Thoracic aorta (tissue), 2 donors: ENCODE results near the gene SLC35G3. TPM values are rescaled to one million over a fixed set of nuclear protein-coding genes. Genes with fewer than 3 reads are reported as not detected.

Experiments
- ATAC-seq: fragments of 150-250 bp; one replicate; pipeline ENCODE4 v1.8.0; 2017; ENCODE audit warnings: low read depth; ENCODE audit not compliant: insufficient number of reproducible peaks, low FRiP score
- DNase-seq: peaks from one replicate; pipeline ENCODE4 v3.0.0-alpha.2; 2020; ENCODE audit warnings: low spot score
- H3K27ac ChIP-seq, 2 donors: fragments of 200-600 bp; sonication (generic); 1 replicate in 1 of 2; 2 replicates in 1 of 2; pipeline ENCODE4 v1.5.1; 2016; ENCODE audit warnings: mild to moderate bottlenecking in 2 of 2, moderate library complexity in 2 of 2
- H3K27me3 ChIP-seq: fragments of 200-600 bp; sonication (generic); replicated peaks from 2 replicates; pipeline ENCODE4 v1.6.0; 2016; ENCODE audit warnings: mild to moderate bottlenecking; ENCODE audit not compliant: insufficient read depth
- H3K36me3 ChIP-seq: fragments of 200-600 bp; sonication (generic); one replicate; pipeline ENCODE4 v1.5.1; 2016
- H3K4me1 ChIP-seq, 2 donors: fragments of 200-600 bp; sonication (generic); 1 replicate in 1 of 2; 2 replicates in 1 of 2; pipeline versions ENCODE4 v1.5.1 to v1.6.0; 2016; ENCODE audit warnings: low read depth in 2 of 2, mild to moderate bottlenecking in 1 of 2; ENCODE audit not compliant: control insufficient read depth in 1 of 2
- H3K4me3 ChIP-seq: fragments of 200-600 bp; sonication (generic); 2 replicates; pipeline ENCODE4 v1.5.1; 2016; ENCODE audit warnings: mild to moderate bottlenecking
- H3K9me3 ChIP-seq: fragments of 200-600 bp; sonication (generic); 2 replicates; pipeline ENCODE4 v1.5.1; 2016
- CTCF ChIP-seq: fragments of 200-600 bp; sonication (generic); IDR thresholded peaks from one replicate; pipeline ENCODE4 v1.5.1; 2019; ENCODE audit warnings: antibody characterized with exemption
- total RNA-seq, 2 donors: library from RNA; depleted of rRNA; stranded (reverse); fragments of >200 nt; gene quantifications; one replicate each; pipeline versions ENCODE4 v1.1.0 to v1.2.3, GENCODE V29; 2016

Gene SLC35G3
- total RNA-seq, 2 donors from 2014 or later = not detected

DNA sequence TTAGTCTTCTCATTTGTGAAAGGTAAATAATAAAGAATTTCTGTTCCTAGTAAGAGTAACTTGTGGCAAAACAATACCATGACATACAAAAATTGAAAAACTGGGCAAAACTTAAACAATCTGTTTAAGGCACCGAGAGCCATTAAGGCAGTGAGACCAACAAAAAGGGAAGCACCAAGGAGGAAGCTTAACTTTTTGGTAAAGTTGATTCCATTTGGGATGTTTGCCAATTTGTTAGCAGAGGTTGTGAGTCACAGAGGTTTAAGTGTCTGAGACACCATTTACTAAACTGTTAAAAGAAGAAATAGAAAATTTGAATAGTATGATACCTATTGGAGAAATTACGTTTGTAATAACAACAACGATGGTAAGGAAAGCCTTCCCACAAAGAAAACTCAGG is 4.9 kb downstream of the SLC35G3 start:
- no peak overlapping the region for H3K4me3 ChIP-seq
- H3K36me3 ChIP-seq = no peaks in the 10 kb centered on the region
- no peaks in the 10 kb centered on the region for H3K9me3 ChIP-seq
- no peak for DNase-seq
- no peaks in the 10 kb centered on the region for H3K27me3 ChIP-seq
- no peak for TF ChIP-seq CTCF
- no peaks in the 10 kb centered on the region for H3K4me1 ChIP-seq
- ATAC-seq = no peak
- no peak overlapping the region for H3K27ac ChIP-seq

DNA sequence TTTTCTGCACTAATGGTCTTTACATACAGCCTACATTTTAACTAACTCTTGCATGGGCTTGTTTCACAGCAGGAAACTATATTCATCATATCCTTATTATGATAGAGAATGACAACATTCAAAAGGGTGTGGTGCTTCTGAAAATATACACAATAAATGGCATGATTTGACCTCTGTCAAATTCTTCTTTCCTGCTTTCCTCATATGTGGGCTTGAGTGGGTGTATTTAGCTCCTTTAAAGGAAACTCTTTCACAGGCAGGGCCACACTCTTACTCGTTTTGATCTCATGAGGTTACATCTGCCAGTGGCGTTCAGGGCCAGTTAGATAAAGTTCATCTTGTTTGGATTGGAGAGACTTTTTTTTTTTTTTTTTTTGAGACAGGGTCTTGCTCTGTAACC is 6.1 kb downstream of the SLC35G3 start:
- no peak overlapping the region for H3K4me3 ChIP-seq
- DNase-seq (no peak), ATAC-seq (no peak)
- H3K9me3 ChIP-seq = no peaks in the 10 kb centered on the region
- no peaks in the 10 kb centered on the region for H3K36me3 ChIP-seq
- no peaks in the 10 kb centered on the region for H3K27me3 ChIP-seq
- H3K27ac ChIP-seq = no peak overlapping the region
- no peaks in the 10 kb centered on the region for H3K4me1 ChIP-seq
- no peak for TF ChIP-seq CTCF

GRCh38 chr17:35187481-35187880 is 6.7 kb downstream of the SLC35G3 start:
- no peak for ATAC-seq
- TF ChIP-seq CTCF = no peak
- no peak for DNase-seq
- Histone ChIP-seq H3K27ac (no peak overlapping the region), H3K27me3 (no peaks in the 10 kb centered on the region), H3K36me3 (no peaks in the 10 kb centered on the region), H3K4me1 (no peaks in the 10 kb centered on the region), H3K4me3 (no peak overlapping the region), H3K9me3 (no peaks in the 10 kb centered on the region)

GRCh38 chr17:35185849-35186248 is 8.3 kb downstream of the SLC35G3 start:
- Histone ChIP-seq H3K36me3 (no peaks in the 10 kb centered on the region), H3K27me3 (no peaks in the 10 kb centered on the region), H3K4me3 (no peak overlapping the region), H3K9me3 (no peaks in the 10 kb centered on the region), H3K27ac (no peak overlapping the region), H3K4me1 (no peaks in the 10 kb centered on the region)
- no peak for DNase-seq
- no peak for ATAC-seq
- no peak for TF ChIP-seq CTCF

GRCh38 chr17:35184274-35184673 is 9.9 kb downstream of the SLC35G3 start:
- no peaks in the 10 kb centered on the region for H3K36me3 ChIP-seq
- TF ChIP-seq CTCF = no peak
- DNase-seq (no peak), ATAC-seq (no peak)
- no peaks in the 10 kb centered on the region for H3K9me3 ChIP-seq
- no peaks in the 10 kb centered on the region for H3K4me1 ChIP-seq
- no peak overlapping the region for H3K4me3 ChIP-seq
- H3K27me3 ChIP-seq = no peaks in the 10 kb centered on the region
- H3K27ac ChIP-seq = no peak overlapping the region
